HCT116 (cell line): ENCODE data around the gene TPGS1.

Experiments
- CEBPB ChIP-seq: IDR thresholded peaks from 2 replicates; pipeline ENCODE4 v1.6.1; 2012; ENCODE audit warnings: low read depth
- EZH2 ChIP-seq: fragments of 200-600 bp; sonication (generic); IDR thresholded peaks from 2 replicates; pipeline ENCODE4 v1.6.1; 2017; ENCODE audit warnings: antibody characterized with exemption, mixed run types
- EZH2phosphoT487 ChIP-seq: fragments of 200-600 bp; IDR thresholded peaks from 2 replicates; pipeline ENCODE4 v1.6.1; 2018; ENCODE audit warnings: antibody characterized with exemption, borderline replicate concordance
- POLR2A ChIP-seq: IDR thresholded peaks from 2 replicates; pipeline ENCODE4 v1.7.0; 2011; ENCODE audit warnings: borderline replicate concordance; ENCODE audit not compliant: insufficient read depth, insufficient read length; ENCODE audit errors: extremely low read depth
- RAD21 ChIP-seq: IDR thresholded peaks from 2 replicates; pipeline ENCODE4 v1.6.1; 2012; ENCODE audit warnings: low read depth, mild to moderate bottlenecking
- SIN3A ChIP-seq: IDR thresholded peaks from 2 replicates; pipeline ENCODE4 v1.6.1; 2012; ENCODE audit warnings: low read depth
- TF ChIP-seq, protein P1 (sequence below), 3 experiments: fragments of 200-600 bp in 1 of 3; sonication (generic) in 1 of 3; IDR thresholded peaks in 2 of 3; conservative IDR thresholded peaks in 1 of 3; 2 replicates each; pipeline ENCODE4 v1.5.1; 2012 to 2017; ENCODE audit warnings: low read depth in 2 of 3, low read length in 2 of 3, antibody characterized with exemption in 1 of 3, borderline replicate concordance in 1 of 3, control low read depth in 1 of 3, mild to moderate bottlenecking in 1 of 3, mixed read lengths in 1 of 3, mixed run types in 1 of 3, moderate library complexity in 1 of 3; ENCODE audit not compliant: insufficient read depth in 1 of 3
- TF ChIP-seq, protein P2 (sequence below): IDR thresholded peaks from 2 replicates; pipeline ENCODE4 v1.6.1; 2012

DNA sequence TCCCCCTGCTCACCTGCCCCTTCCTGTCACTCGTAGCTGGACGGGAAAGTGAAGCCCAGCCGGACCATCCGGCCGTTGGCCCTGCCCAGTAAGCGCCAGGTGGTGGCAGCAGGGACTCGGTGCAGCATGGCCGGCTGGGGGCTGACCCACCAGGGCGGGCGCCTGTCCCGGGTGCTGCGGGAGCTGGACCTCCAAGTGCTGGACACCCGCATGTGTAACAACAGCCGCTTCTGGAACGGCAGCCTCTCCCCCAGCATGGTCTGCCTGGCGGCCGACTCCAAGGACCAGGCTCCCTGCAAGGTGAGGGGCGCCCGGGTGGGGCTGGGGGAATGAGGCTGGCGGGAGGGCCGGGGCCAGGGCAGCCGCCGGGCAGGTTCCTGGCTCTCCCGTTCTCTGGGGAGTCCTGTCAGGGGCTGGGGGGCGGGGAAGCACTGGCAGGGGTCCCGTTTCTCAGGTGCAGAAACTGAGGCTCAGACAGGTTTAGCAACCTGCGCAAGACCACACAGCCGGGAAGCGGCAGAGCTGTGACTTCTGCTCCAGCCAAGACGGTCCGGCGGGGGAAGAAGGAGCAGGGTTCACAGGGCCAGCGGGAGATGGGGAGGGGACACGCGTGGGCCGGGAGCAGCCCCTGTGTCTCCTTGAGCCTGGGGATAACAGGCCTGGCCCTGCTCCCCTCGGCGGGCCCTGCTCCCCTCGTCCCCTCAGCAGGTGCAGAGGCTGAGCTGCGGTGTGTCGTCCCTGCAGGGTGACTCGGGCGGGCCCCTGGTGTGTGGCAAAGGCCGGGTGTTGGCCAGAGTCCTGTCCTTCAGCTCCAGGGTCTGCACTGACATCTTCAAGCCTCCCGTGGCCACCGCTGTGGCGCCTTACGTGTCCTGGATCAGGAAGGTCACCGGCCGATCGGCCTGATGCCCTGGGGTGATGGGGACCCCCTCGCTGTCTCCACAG lies 41.9 kb downstream of the TPGS1 start:
- TF ChIP-seq POLR2A (no peak), EZH2 (no peak), SIN3A (no peak), EZH2phosphoT487 (no peak), CEBPB (no peak), RAD21 (no peak)
- TF ChIP-seq, protein P1, sequence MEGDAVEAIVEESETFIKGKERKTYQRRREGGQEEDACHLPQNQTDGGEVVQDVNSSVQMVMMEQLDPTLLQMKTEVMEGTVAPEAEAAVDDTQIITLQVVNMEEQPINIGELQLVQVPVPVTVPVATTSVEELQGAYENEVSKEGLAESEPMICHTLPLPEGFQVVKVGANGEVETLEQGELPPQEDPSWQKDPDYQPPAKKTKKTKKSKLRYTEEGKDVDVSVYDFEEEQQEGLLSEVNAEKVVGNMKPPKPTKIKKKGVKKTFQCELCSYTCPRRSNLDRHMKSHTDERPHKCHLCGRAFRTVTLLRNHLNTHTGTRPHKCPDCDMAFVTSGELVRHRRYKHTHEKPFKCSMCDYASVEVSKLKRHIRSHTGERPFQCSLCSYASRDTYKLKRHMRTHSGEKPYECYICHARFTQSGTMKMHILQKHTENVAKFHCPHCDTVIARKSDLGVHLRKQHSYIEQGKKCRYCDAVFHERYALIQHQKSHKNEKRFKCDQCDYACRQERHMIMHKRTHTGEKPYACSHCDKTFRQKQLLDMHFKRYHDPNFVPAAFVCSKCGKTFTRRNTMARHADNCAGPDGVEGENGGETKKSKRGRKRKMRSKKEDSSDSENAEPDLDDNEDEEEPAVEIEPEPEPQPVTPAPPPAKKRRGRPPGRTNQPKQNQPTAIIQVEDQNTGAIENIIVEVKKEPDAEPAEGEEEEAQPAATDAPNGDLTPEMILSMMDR (IDR thresholded peaks at IDR 0.05 in 2 of 3, conservative IDR thresholded peaks at IDR 0.05 in 1 of 3; ENCODE audit: borderline replicate concordance in 1 of 3, insufficient read depth in 1 of 3, low read depth in 2 of 3, low read length in 2 of 3) = no peak
- TF ChIP-seq, protein P2, sequence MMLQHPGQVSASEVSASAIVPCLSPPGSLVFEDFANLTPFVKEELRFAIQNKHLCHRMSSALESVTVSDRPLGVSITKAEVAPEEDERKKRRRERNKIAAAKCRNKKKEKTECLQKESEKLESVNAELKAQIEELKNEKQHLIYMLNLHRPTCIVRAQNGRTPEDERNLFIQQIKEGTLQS = no peak
